Measurements from ENCODE around the gene PRKG1.

GRCh38 chr10:51308116-51308515, 233.8 kb downstream of the PRKG1 start:
- TF ChIP-seq CTCF (IDR thresholded peaks at IDR 0.05) (no peak), EZH2 (IDR thresholded peaks at IDR 0.05; ENCODE audit: borderline replicate concordance, insufficient read depth, low read depth, low read length, poor library complexity, severe bottlenecking) (no peak)

Measured in B cell (primary cell).